ENCODE data around the gene BCL11B. TPM values are rescaled to one million over a fixed set of nuclear protein-coding genes. Genes with fewer than 3 reads are reported as not detected.

BCL11B gene
- total RNA-seq, 1 donor, result not detected

DNA sequence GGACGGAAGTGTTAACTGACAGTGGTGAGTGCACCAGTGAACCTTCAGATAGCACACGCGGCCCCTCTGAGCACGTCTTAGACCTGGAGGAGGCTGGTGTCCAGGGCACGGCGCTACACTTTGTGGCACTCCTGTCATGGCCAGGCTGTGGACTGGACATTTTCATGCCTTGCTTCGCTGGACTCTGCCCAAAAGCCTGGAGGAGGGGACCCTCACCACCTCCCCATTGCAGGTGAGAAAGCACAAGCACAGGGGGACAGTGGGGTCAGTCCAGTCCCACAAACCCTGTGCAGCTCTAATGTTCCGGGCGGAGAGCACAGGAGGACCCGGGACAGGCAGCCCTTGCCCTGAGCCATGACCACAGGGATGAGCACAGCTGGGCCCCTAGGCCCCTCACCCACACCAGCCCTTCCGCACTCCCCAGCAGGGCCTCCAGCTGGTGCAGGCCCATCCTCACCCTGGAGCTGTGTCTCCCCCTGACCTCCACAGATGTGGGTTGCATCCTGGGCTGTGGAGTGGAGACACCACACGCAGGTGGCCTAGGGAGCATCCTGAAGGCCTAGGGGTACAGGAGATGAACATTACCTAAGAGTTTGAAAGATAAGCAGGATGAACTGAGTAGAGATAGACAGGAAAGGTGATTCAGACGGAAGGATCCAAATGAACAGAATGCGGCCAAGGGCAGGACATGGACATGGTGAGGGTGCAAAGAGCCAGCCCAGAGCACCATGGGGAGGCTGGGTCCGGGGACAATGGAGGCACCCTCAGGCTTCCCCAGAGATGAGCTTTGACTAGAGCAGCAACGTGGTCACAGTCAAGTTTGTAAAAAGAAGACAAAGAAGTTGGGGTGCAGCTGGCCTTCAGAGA lies 132.8 kb downstream of the BCL11B start:
- TF ChIP-seq, protein P1, sequence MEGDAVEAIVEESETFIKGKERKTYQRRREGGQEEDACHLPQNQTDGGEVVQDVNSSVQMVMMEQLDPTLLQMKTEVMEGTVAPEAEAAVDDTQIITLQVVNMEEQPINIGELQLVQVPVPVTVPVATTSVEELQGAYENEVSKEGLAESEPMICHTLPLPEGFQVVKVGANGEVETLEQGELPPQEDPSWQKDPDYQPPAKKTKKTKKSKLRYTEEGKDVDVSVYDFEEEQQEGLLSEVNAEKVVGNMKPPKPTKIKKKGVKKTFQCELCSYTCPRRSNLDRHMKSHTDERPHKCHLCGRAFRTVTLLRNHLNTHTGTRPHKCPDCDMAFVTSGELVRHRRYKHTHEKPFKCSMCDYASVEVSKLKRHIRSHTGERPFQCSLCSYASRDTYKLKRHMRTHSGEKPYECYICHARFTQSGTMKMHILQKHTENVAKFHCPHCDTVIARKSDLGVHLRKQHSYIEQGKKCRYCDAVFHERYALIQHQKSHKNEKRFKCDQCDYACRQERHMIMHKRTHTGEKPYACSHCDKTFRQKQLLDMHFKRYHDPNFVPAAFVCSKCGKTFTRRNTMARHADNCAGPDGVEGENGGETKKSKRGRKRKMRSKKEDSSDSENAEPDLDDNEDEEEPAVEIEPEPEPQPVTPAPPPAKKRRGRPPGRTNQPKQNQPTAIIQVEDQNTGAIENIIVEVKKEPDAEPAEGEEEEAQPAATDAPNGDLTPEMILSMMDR (IDR thresholded peaks at IDR 0.05; ENCODE audit: insufficient read depth, low read depth, low read length), result no peak
- H3K4me3 ChIP-seq (ENCODE audit: low read depth, low read length), result no peak overlapping the region
- DNase-seq (ENCODE audit: low read depth), result no peak

DNA sequence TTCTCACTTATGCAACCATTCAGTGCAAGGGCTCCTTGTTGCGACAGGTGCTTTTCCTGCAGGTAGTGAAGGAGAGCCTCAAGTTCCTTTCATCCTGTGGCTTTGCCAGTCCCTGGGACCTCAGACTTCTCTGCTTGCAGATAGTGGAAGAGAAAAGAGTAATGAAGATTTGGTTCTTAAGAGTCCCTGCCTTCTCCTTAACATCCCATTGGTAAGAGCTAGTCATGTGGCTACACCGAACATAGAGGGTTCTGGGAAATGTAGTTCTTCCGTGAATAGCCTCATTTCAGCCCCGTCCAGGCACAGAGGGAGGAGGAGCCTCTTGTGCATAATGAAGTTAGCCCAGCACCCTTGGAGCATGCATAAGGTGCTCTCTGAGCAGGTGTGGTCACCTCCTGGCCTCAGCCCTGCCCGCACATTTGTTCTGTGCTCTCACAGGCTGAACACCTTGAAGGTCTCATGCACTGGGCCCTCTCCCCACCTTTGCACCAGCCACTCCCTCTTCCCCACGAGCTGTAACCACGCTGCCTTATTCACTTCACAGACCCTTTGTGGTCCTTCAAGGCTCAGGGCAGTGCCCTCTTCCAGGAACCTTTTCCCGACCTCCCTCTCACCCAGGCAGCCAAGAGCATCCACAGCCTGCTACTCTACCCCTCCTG lies 134.0 kb downstream of the BCL11B start:
- no peak overlapping the region for H3K4me3 ChIP-seq (ENCODE audit: low read depth, low read length)
- DNase-seq (ENCODE audit: low read depth), result no peak
- TF ChIP-seq, protein P1 (IDR thresholded peaks at IDR 0.05; ENCODE audit: insufficient read depth, low read depth, low read length), result no peak

DNA sequence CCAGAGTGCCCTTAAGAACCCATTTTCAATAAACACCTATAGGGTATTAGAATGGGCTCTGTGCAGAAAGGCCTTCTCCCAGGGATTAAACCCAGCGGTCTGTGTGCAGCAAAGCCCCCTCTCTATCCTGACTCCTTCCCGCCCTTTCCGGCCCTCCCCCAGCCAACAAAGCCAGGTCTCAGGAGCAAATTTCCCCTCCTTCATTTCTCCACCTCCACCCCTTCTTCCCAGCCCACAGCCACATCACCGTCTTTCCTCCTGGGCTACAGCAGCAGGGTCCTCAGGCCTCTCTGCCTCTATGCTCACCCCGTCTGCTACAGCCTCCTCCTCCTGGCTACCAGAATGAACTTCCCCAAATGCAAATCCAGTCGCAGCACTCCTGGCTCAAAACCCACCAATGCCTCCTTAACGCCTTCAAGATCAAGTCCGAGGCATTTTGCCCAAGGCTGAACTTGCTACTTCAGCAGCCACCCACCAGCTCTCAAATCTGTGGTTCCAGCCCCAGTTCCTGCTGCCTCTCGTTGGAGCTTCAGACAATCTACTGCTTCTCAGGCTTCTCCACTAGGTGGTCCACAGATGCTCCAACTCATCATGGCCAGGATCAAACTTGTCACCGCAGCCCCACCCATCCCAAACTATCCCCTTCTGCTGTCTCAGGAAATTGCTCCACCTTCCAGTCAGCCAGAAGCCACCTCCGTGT lies 134.8 kb downstream of the BCL11B start:
- no peak for DNase-seq (ENCODE audit: low read depth)
- no peak overlapping the region for H3K4me3 ChIP-seq (ENCODE audit: low read depth, low read length)
- TF ChIP-seq, protein P1 (IDR thresholded peaks at IDR 0.05; ENCODE audit: insufficient read depth, low read depth, low read length), result no peak

GRCh38 chr14:99136401-99136800 lies 135.6 kb downstream of the BCL11B start:
- TF ChIP-seq, protein P1 (IDR thresholded peaks at IDR 0.05; ENCODE audit: insufficient read depth, low read depth, low read length), result no peak
- H3K4me3 ChIP-seq (ENCODE audit: low read depth, low read length), result no peak overlapping the region
- DNase-seq (ENCODE audit: low read depth), result no peak

DNA sequence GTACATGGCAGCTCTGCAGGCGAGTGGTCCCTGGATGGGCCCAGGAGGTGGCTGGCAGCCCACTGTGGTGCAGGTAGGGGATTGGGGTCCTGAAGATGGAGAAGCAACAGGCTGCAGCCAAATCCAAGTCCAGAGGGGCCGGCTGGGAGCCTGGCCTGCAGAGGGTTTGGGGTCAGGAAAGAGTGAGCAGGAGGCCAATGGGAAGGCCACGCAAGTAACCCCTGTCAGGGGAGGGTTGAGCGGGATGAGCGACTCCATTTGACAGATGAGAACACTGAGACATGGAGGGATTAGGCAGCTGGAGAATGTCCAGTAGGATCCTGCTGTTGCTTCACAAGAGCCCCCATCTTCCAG lies 136.0 kb downstream of the BCL11B start:
- TF ChIP-seq, protein P1 (IDR thresholded peaks at IDR 0.05; ENCODE audit: insufficient read depth, low read depth, low read length), result no peak
- DNase-seq (ENCODE audit: low read depth), result no peak
- no peak overlapping the region for H3K4me3 ChIP-seq (ENCODE audit: low read depth, low read length)

DNA sequence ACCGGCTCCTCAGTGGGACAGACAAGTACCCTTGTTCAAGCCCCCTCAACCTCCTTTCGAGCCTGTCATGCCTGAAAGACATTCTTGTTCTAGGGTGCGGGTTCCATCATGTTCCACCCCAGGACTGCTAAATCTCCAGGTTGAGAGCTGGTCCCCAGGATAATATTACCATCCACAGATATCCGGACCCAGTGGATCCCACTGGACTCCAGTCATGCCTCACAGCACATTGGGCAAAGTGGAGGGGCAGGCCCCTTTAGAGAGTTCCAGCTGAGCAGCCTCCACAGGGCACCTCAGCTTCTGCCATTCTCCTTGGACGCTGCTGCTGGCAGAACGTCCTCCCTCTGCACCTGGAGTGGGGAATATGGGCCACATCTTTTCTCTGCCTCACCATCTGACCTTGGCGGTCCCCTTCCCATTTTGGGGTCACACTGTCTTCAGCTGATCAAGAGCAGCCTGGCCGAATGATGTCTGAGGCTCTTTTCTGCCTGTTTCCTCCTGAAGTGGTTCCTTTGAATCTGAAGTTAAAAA lies 137.4 kb downstream of the BCL11B start:
- TF ChIP-seq, protein P1 (IDR thresholded peaks at IDR 0.05; ENCODE audit: insufficient read depth, low read depth, low read length), result no peak
- no peak overlapping the region for H3K4me3 ChIP-seq (ENCODE audit: low read depth, low read length)
- no peak for DNase-seq (ENCODE audit: low read depth)
